Right lobe of liver (tissue), 6 donors: ENCODE data around the gene ZNF45. TPM values are rescaled to one million over a fixed set of nuclear protein-coding genes. Genes with fewer than 3 reads are reported as not detected.
A peak's percentile ranks its signal among the peaks of the same experiment; 100 is the strongest.

Source experiments
- ATAC-seq, 4 donors: fragments of 200-7000 bp; cut with Tn5 transposase; one replicate each; pipeline ENCODE4 v1.9.1; 2020; ENCODE audit warnings: mild to moderate bottlenecking in 4 of 4, moderate library complexity in 4 of 4
- DNase-seq, 3 donors: peaks; one replicate each; pipeline ENCODE4 v3.0.0-alpha.2; 2020
- H3K27ac ChIP-seq, 3 donors: fragments of 200-600 bp; one replicate each; pipeline ENCODE4 v1.8.0; 2022
- H3K27me3 ChIP-seq, 2 donors: fragments of 200-600 bp; one replicate each; pipeline ENCODE4 v1.8.0; 2022
- H3K36me3 ChIP-seq, 4 donors: fragments of 200-600 bp; sonication (generic) in 1 of 4; one replicate each; pipeline versions ENCODE4 v1.5.1 to v1.8.0; 2017 to 2022; ENCODE audit warnings: control low read depth in 1 of 4
- H3K4me1 ChIP-seq, 4 donors: fragments of 200-600 bp; sonication (generic) in 1 of 4; one replicate each; pipeline versions ENCODE4 v1.5.1 to v1.8.0; 2017 to 2022; ENCODE audit warnings: control low read depth in 1 of 4
- H3K4me3 ChIP-seq, 3 donors: fragments of 200-600 bp; one replicate each; pipeline ENCODE4 v1.8.0; 2022
- H3K9me3 ChIP-seq, 4 donors: fragments of 200-600 bp; sonication (generic) in 1 of 4; one replicate each; pipeline versions ENCODE4 v1.5.1 to v1.8.0; 2017 to 2022; ENCODE audit warnings: control low read depth in 1 of 4
- POLR2A ChIP-seq: fragments of 450-650 bp; IDR thresholded peaks from one replicate; pipeline ENCODE4 v1.6.1; 2017; ENCODE audit warnings: antibody characterized with exemption, mild to moderate bottlenecking
- WGBS: methylation state at CpG from one replicate; pipeline ENCODE4 v1.1.6; 2018; ENCODE audit warnings: low coverage, low lambda C conversion rate; ENCODE audit not compliant: insufficient coverage; ENCODE audit errors: missing lambda C conversion rate; 5-methylcytosine and 5-hydroxymethylcytosine counted together
- intact Hi-C, 2 donors: fragments of 100-400 bp; cut with DNase I; formaldehyde crosslinking; loops; one replicate each; pipeline versions ENCODE4 v1.11.2 to v1.14.1; 2022
- total RNA-seq, 6 experiments: library from RNA; depleted of rRNA in 2 of 6; stranded (reverse); fragments of >200 nt in 2 of 6; fragmentation: NEBNext Ultra II Directional in 3 of 6; extraction: Animal tissue kit (Norgen Biotek cat#: 25700) in 3 of 6; gene quantifications; one replicate each; pipeline versions ENCODE4 v1.1.0 to v1.2.4, GENCODE V29; 2016 to 2023
- TF ChIP-seq, protein P1 (sequence below), 4 donors: fragments of 200-600 bp in 3 of 4; fragments of 450-650 bp in 1 of 4; IDR thresholded peaks; one replicate each; pipeline versions ENCODE4 v1.5.1 to v1.8.0; 2016 to 2022; ENCODE audit warnings: antibody characterized with exemption in 4 of 4, mild to moderate bottlenecking in 2 of 4
- donor health status: DM: no; HTN: yes; CAD: no.
- donor health status: DM: no; HTN: no; CAD: no.
- donor health status: DM: no; HTN: no; CAD: no.
- donor health status: DM: no; HTN: yes; CAD: no.
- donor health status: DM: no; HTN: yes; CAD: no.

Gene ZNF45
- total RNA-seq, 6 experiments from 2014 or later = 2.9 to 5.4 (median 4.7) TPM

DNA sequence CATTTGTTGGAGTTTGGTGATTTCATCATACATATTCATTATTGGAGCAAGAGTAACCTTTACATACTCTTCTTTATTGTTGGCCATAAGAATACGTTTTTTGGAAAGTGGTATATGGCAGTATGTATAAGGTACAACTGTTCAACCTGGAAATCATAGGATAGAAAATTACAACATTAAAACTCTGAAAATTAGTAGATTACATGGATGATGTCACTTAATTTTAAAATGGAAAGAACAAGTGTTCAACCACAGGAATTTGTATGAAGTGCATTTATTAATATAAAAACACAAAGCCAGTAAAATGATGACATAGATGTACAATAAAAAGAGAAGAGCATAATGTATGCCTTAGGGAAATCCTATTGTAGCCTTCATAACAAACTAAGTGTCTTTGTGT, 41.6 kb upstream of the ZNF45 start:
- Histone ChIP-seq H3K27ac (no peak overlapping the region), H3K9me3 (peaks cover 0 to 42% (median 7%) of the 10 kb centered on the region in 4 donors), H3K4me3 (no peak overlapping the region), H3K27me3 (no peaks in the 10 kb centered on the region), H3K4me1 (no peaks in the 10 kb centered on the region), H3K36me3 (no peaks in the 10 kb centered on the region)
- ATAC-seq (no peak), DNase-seq (no peak)
- WGBS = 72% methylated on average over 1 of the region's 1 CpG
- TF ChIP-seq, protein P1, sequence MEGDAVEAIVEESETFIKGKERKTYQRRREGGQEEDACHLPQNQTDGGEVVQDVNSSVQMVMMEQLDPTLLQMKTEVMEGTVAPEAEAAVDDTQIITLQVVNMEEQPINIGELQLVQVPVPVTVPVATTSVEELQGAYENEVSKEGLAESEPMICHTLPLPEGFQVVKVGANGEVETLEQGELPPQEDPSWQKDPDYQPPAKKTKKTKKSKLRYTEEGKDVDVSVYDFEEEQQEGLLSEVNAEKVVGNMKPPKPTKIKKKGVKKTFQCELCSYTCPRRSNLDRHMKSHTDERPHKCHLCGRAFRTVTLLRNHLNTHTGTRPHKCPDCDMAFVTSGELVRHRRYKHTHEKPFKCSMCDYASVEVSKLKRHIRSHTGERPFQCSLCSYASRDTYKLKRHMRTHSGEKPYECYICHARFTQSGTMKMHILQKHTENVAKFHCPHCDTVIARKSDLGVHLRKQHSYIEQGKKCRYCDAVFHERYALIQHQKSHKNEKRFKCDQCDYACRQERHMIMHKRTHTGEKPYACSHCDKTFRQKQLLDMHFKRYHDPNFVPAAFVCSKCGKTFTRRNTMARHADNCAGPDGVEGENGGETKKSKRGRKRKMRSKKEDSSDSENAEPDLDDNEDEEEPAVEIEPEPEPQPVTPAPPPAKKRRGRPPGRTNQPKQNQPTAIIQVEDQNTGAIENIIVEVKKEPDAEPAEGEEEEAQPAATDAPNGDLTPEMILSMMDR (IDR thresholded peaks at IDR 0.05) = no peak
- TF ChIP-seq POLR2A = no peak
- intact Hi-C loops = no loop called here

GRCh38 chr19:43966079-43966694, 31.1 kb upstream of the ZNF45 start:
- intact Hi-C loops = no loop called here
- no peaks in the 10 kb centered on the region for H3K4me1 ChIP-seq
- H3K4me3 ChIP-seq = no peak overlapping the region
- DNase-seq = no peak
- H3K27me3 ChIP-seq = no peaks in the 10 kb centered on the region
- peaks cover 0 to 85% (median 28%) of the 10 kb centered on the region in 4 donors for H3K9me3 ChIP-seq
- peaks cover 0 to 28% (median 8%) of the 10 kb centered on the region in 4 donors for H3K36me3 ChIP-seq
- TF ChIP-seq, protein P1 (IDR thresholded peaks at IDR 0.05) = no peak
- TF ChIP-seq POLR2A = no peak
- H3K27ac ChIP-seq = no peak overlapping the region
- 95% methylated on average over 2 of the region's 3 CpGs for WGBS
- ATAC-seq = no peak

DNA sequence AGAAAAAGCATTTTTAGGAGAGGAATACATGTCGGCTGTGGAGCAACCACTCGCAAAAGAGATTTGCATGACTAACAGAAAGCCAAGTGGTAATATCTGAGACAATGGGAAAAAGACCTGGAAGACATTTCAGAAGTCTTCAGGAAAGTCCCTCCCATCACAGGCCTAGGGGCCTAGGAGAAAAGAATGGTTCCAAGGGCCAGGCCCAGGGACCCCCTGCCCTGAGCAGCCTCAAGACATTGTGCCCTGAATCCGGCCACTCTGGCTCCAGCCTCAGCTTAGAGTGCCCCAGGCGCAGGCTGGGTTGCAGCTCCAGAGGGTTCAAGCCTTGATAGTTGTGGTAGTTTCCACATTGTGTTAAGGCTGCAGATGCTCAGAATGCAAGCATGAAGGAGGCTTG, 25.3 kb upstream of the ZNF45 start:
- Histone ChIP-seq H3K9me3 (peaks cover 0 to 55% (median 5%) of the 10 kb centered on the region in 4 donors), H3K27me3 (no peaks in the 10 kb centered on the region), H3K4me1 (peaks cover 0 to 6% (median 0%) of the 10 kb centered on the region in 4 donors), H3K27ac (no peak overlapping the region), H3K36me3 (peaks cover 0 to 15% (median 3%) of the 10 kb centered on the region in 4 donors), H3K4me3 (no peak overlapping the region)
- no peak for DNase-seq
- intact Hi-C loops = no loop called here
- no peak for ATAC-seq
- WGBS = 44% methylated on average over 2 of the region's 4 CpGs
- TF ChIP-seq POLR2A = no peak
- TF ChIP-seq, protein P1 (IDR thresholded peaks at IDR 0.05) = no peak

- Histone ChIP-seq H3K4me3 (no peak overlapping the region), H3K27me3 (no peaks in the 10 kb centered on the region), H3K9me3 (peaks cover 0 to 43% (median under 1%) of the 10 kb centered on the region in 4 donors), H3K4me1 (peaks cover 0 to 6% (median 0%) of the 10 kb centered on the region in 4 donors), H3K36me3 (no peaks in the 10 kb centered on the region), H3K27ac (no peak overlapping the region)
- intact Hi-C loops = no loop called here
- ATAC-seq = peak in 2 of 4 donors; percentile 75 to 83
- WGBS = 26% methylated on average over 3 of the region's 3 CpGs
- TF ChIP-seq, protein P1 (IDR thresholded peaks at IDR 0.05) = no peak
- TF ChIP-seq POLR2A = no peak
- DNase-seq = no peak
These were observed 22.8 kb upstream of the ZNF45 start for GRCh38 chr19:43957891-43958290.
